Measurements from ENCODE around the gene MRGPRX2.
A peak's percentile ranks its signal among the peaks of the same experiment; 100 is the strongest.

MRGPRX2 gene

GRCh38 chr11:19088791-19089190 lies 28.3 kb upstream of the MRGPRX2 start:
- H3K27ac ChIP-seq, result no peak overlapping the region
- TF ChIP-seq ZFX (IDR thresholded peaks at IDR 0.05) (no peak), CTCF (conservative IDR thresholded peaks at IDR 0.05) (no peak)

- no peak for TF ChIP-seq CTCF (conservative IDR thresholded peaks at IDR 0.05)
- no peak for TF ChIP-seq ZFX (IDR thresholded peaks at IDR 0.05)
- H3K27ac ChIP-seq, result no peak overlapping the region
Observed at GRCh38 chr11:19087658-19088057, 27.1 kb upstream of the MRGPRX2 start.

- TF ChIP-seq CTCF (conservative IDR thresholded peaks at IDR 0.05) (no peak), ZFX (IDR thresholded peaks at IDR 0.05) (no peak)
- no peak overlapping the region for H3K27ac ChIP-seq
Observed at GRCh38 chr11:19084661-19085315, 24.3 kb upstream of the MRGPRX2 start.

- no peak overlapping the region for H3K27ac ChIP-seq
- no peak for TF ChIP-seq ZFX (IDR thresholded peaks at IDR 0.05)
- TF ChIP-seq CTCF (conservative IDR thresholded peaks at IDR 0.05), result no peak
Observed at GRCh38 chr11:19083166-19083565, 22.6 kb upstream of the MRGPRX2 start.

- no peak overlapping the region for H3K27ac ChIP-seq
- TF ChIP-seq CTCF (conservative IDR thresholded peaks at IDR 0.05), result no peak
- no peak for TF ChIP-seq ZFX (IDR thresholded peaks at IDR 0.05)
Observed at GRCh38 chr11:19080579-19080993, 20.1 kb upstream of the MRGPRX2 start.

GRCh38 chr11:19079643-19080440 lies 19.3 kb upstream of the MRGPRX2 start:
- no peak for TF ChIP-seq CTCF (conservative IDR thresholded peaks at IDR 0.05)
- TF ChIP-seq ZFX (IDR thresholded peaks at IDR 0.05), result no peak
- H3K27ac ChIP-seq, result peak overlapping the region; percentile 33

- no peak for TF ChIP-seq ZFX (IDR thresholded peaks at IDR 0.05)
- TF ChIP-seq CTCF (conservative IDR thresholded peaks at IDR 0.05), result no peak
Observed at GRCh38 chr11:19077965-19078364, 17.4 kb upstream of the MRGPRX2 start.

More at GRCh38 chr11:19077965-19078364, 17.4 kb upstream of the MRGPRX2 start:
- H3K27ac ChIP-seq, result no peak overlapping the region
